ENCODE results near the gene NLRP3. TPM values are rescaled to one million over a fixed set of nuclear protein-coding genes. Genes with fewer than 3 reads are reported as not detected.
"Not testable (repeated sequence)": the region's sequence is repeated elsewhere in the genome, so short reads cannot be mapped to it uniquely, and the experiment has no call there.

Gene NLRP3
- polyA plus RNA-seq, 4 donors, result 0.79 to 2.0 (median 1.00) TPM

DNA sequence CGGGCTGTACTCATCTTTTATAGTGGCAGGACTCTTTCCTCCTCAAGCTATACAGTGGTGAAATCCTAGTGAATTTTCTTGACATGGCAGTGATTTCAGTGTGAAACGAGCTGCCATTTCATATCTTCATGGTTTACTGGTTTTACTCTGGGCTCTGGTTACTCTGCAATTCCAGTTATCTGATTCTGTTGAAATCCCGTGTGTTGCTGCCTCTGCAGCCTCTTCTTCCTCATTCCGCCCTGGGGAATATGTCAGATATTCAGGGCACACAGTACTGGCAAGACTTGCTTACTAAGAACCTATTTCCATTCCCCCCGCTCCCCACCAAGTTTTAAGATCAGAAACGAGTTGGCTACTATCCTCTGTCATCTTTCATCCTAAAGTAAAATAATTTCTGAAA, 49.8 kb downstream of the NLRP3 start:
- no peak for DNase-seq (ENCODE audit: low read depth in 4 of 4, low spot score in 2 of 4)

DNA sequence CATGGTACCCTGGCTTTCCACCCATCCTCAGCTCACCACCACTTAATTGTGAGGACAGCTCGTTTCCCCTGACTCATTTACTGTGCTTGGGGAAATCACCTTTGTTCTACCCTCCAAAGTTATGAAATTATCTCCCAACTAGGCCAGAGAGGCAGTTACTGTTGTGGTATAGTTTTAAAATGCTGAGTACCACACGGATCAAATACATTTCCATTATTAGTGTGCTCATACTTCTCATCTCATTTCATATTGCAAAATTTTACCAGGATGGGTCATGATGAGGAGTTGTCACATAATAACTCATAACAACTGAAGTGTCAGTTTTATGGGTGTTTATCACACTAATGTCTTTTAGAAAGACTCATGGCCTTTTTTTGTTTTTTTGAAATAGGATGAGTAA, 51.2 kb downstream of the NLRP3 start:
- no peak for DNase-seq (ENCODE audit: low read depth in 4 of 4, low spot score in 2 of 4)

DNA sequence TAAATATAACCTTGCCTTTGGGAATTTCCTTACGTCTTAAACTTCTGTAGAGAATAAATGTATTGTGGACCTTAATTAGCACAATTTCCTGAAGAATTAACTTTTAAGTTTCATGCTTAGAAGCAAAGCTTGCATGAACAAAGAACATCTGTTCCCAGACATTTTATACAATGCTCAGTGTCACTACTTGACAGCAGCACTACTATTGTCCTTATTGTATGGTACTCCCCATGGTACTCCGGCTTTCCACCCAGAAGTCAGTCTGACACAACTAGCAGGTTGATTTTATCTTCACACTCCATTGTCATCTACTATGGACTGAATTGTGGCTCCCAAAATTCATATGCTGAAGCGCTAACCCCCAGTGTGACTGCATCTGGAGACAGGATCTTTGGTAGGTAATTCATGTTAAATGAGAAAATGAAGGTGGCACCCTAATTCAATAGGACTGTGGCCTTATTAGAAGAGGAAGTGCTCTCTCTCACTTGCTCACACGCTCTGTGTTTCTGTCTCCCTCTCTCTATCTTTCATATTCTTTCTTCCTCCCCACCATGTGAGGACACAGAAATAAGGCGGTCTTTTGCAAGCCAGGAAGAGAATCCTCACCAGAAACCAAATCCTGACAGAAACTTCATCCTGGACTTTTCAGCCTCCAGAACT, 52.6 kb downstream of the NLRP3 start:
- DNase-seq (ENCODE audit: low read depth in 4 of 4, low spot score in 2 of 4), result no peak

DNA sequence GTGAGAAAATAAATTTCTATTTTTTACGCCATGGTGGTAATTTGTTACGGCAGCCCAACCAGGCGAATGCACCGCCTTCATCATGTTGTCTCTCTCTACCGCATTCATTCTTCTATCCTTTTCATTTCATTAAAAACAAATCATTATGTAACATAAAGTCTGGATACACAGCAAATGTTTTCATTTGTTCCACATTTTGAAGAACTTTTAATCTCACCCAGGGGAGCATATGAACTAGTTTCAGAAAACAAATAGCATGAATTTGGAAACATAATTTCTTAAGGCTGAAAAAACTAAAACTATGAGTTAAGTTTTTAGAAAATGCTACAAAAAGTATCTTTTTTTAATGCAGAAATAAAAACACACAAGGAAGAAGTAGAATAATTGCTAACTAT, 53.2 kb downstream of the NLRP3 start:
- no peak for DNase-seq (ENCODE audit: low read depth in 4 of 4, low spot score in 2 of 4)

DNA sequence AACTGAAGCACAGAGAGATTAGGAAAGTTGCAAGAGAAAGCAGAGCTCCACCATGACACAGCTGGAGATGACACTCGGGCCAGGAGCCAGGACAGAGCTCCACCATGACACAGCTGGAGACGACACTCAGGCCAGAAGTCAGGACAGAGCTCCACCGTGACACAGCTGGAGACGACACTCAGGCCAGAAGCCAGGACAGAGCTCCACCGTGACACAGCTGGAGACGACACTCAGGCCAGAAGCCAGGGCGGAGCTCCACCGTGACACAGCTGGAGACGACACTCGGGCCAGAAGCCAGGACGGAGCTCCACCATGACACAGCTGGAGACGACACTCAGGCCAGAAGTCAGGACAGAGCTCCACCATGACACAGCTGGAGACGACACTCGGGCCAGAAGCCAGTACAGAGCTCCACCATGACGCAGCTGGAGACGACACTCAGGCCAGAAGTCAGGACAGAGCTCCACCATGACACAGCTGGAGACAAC, 55.0 kb downstream of the NLRP3 start:
- not testable (repeated sequence) for DNase-seq (ENCODE audit: low read depth in 4 of 4, low spot score in 2 of 4)

DNA sequence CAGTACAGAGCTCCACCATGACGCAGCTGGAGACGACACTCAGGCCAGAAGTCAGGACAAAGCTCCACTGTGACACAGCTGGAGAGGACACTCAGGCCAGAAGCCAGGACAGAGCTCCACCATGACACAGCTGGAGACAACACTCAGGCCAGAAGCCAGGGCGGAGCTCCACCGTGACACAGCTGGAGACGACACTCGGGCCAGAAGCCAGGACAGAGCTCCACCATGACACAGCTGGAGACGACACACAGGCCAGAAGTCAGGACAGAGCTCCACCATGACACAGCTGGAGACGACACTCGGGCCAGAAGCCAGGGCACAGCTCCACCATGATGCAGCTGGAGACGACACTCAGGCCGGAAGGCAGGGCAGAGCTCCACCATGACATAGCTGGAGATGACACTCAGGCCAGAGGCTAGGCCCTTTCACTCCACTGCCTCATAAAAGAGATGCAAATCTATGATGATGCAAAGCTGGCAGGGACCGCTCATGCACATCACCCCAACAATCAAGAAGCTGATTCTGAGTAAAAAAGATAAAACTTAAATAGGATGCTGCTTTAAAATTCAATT, 55.6 kb downstream of the NLRP3 start:
- no peak for DNase-seq (ENCODE audit: low read depth in 4 of 4, low spot score in 2 of 4)

DNA sequence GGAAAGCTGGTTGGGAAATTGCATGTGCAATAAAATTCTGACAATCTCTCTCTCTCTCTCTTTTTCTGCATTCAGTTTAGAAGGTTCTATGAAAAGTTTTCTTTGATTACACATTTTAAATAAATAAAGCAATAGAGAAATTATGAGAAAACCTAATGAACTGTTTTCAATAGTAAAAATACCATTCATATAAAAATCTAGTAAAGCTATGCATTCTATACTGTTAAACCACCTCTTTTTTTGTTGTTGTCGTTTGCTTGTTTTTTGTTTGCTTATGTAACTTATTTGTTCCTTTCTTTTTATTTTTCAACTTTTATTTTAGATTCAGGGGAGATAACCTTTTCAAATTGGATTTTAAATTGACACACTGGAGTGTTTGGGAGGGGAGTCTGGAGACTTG, 56.1 kb downstream of the NLRP3 start:
- no peak for DNase-seq (ENCODE audit: low read depth in 4 of 4, low spot score in 2 of 4)

DNA sequence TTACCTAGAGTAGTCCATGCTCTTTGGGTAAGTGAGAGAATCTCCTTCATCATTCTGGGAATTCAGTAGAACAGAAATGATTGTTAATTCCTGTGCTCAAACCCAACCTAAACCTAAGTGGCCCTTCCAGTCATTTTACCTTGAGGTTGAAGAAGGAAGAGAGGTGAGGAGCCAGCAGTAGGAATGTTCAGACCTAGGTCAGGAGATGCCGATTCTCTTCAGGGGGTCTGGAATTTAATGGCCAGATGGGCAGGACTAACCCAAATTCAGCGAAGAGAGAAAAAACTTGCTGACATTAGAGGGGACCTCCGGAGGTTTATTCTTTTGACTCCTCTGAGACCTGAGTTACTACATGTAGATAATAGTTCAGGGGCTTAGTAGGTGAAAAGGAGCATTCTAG, 58.4 kb downstream of the NLRP3 start:
- DNase-seq (ENCODE audit: low read depth in 4 of 4, low spot score in 2 of 4), result no peak

DNA sequence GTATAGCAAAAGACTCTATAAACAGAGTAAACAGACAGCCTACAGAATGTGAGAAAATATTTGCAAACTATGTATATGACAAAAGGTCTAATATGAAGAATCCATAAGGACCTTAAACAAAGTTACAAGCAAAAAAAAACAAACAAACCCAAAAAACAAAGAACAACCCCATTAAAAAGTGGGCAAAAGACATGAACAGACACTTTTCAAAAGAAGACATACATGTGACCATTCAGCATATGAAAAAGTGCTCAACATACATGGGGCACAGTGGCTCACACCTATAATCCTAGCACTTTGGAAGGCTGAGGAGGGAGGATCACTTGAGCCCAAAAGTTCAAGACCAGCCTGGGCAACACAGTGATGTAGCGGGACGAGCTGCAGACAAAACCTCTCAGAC, 59.8 kb downstream of the NLRP3 start:
- no peak for DNase-seq (ENCODE audit: low read depth in 4 of 4, low spot score in 2 of 4)

DNA sequence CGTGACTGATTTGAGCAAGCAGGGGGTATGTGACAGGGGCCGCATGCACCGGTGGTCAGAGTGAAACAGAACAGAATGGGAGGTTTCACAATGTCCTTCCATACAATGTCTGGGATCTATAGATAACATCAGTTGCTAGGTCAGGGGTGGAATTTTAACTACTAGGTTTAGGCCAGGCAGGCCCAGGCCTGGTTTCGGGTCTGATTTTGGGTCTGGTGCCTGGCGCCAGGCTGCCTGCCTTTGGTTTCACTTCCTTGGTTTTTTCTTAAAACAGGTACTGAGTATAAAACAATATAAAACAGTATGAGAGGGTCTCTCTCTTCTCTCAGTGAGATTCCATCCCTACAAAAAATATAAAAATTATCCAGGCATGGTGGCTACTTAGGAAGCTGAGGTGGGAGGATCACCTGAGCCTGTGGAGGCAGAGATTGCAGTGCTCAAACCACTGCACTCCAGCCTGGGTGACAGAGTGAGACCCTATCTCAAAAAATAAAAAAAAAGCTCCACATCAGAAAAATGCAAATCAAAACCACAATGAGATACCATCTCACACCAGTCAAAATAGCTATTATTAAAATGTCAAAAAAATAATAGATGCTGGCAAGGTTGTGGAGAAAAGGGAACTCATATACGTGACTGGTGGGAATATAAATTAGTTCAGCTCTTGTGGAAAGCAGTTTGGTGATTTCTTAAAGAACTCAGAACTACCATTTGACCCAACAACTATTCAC, 60.5 kb downstream of the NLRP3 start:
- not testable (repeated sequence) for DNase-seq (ENCODE audit: low read depth in 4 of 4, low spot score in 2 of 4)

DNA sequence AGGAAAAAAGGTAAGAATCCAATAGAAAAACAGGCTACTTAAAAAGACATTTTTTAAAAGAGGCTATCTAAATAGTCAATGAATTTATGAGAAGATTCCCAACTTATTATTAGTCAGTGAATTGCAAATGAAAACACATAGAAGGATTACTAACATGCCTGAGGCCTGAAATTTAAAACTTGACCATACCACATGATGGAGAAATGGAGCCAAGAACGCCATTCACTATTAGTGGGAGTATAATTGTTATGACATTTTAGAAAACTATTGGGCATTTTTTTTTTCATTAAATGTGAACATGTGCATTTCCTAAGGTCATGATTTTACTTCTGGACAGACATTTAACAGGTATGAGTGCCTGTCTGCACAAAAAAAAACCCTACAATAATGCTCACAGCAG, 66.8 kb downstream of the NLRP3 start:
- DNase-seq (ENCODE audit: low read depth in 4 of 4, low spot score in 2 of 4), result no peak

DNA sequence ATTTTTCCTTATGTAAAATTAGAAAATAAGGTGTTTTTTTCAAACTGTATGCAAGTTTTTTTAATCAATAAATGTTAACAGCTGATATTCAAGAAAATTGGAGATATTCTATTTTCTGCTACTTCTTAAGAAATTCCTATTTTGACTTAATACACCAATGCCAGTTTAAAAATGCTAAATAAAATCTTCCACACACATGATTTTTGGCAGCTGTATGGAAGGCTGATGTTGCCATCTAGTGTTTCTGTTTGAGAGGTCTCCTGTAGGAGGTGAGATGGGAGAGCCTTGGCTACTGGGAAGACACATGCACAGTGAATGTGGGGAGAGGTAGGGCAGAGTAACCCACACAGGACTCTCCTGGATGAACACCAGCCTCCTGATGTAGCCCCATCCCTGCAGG, 71.1 kb downstream of the NLRP3 start:
- peak in 1 of 4 donors; percentile 8 for DNase-seq (ENCODE audit: low read depth in 4 of 4, low spot score in 2 of 4)

DNA sequence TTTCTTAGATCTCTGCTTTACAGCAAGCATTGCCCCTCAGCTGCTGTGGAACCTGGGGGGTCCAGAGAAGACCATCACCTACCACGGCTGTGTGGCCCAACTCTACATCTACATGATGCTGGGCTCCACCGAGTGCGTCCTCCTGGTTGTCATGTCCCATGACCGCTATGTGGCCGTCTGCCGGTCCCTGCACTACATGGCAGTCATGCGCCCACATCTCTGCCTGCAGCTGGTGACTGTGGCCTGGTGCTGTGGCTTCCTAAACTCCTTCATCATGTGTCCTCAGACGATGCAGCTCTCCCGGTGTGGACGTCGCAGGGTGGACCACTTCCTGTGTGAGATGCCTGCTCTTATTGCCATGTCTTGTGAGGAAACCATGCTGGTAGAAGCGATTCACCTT, 75.4 kb downstream of the NLRP3 start:
- no peak for DNase-seq (ENCODE audit: low read depth in 4 of 4, low spot score in 2 of 4)

DNA sequence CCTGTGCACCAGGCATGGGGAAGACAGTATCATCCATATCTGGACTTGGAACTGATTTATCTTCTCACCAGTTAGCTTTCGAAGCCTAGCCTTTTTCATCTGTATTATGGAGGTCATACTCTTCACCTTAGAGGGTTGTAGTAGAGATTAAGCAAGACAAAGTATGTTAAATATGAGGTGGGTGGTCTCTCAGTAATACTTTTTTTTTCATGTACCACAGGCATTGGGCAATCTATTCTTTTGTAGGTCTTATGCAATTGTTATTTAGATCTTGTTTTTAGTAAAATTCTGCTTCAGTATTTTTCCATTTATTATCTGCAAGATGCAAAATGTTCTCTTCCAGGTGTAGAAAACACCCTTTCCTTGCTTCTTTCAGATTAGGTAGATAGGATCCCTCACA, 77.1 kb downstream of the NLRP3 start:
- DNase-seq (ENCODE audit: low read depth in 4 of 4, low spot score in 2 of 4), result no peak

DNA sequence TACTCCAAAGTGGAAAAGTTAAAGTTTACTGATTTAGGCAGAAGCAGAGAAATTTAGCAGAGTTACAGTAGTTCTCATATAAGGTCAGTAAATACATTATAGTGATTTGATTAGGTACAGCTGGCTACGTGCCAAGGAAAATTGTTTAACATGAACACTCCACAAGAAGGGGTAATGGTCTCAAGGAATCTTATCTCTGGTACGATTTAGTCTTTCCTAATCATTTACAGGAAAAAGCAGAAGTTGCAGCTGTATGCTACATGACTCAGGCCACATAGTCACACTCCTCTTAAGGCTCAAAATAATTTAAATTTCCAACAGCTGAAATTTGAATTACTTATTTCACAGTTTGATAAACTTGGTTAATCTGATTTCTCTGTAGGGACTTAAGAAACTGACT, 78.8 kb downstream of the NLRP3 start:
- DNase-seq (ENCODE audit: low read depth in 4 of 4, low spot score in 2 of 4), result no peak

DNA sequence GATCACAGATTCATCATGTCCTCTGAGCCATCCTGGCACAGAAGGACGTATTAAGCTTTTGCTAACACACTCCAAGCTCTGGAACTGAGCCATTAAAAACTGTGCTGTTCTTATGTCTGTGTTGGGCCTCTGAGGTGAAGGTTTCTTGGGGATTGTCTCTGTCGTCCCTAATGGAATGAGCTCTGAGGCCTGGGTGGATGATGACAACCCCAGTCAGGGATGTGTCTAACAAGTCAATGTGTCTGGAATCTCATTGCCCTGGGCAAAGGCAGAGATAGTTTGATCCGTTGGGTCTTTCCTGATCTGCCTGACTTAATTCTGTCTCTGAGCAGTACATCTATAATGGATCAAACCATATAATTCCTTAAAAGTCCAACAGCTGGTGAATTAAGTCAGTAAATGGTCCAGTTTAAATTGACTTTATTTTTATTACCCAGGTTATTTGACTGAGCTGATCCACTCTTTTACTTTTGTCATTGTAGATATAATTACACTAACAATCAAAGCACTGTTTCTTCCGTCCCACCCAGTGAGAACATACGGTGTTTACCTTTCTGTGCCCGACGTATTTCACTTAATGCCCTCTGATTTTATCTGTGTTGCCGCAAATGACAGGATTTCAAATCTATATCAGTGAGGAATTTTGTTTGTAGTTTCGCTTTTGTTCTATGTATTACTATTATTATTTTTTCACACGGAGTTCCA, 80.8 kb downstream of the NLRP3 start:
- DNase-seq (ENCODE audit: low read depth in 4 of 4, low spot score in 2 of 4), result no peak

Other genes with a start within 250 kb of the NLRP3 start
- 10 to 100 TPM; 20.8 to 39.1 (median 27.5) TPM for gene ZNF124, start 244.2 kb upstream of the NLRP3 start, polyA plus RNA-seq (ENCODE audit: insufficient read length in 4 of 4)
- under 1 TPM in 2 of 4 donors, not detected in 2; 0.12 to 0.14 TPM for gene VN1R5, start 160.1 kb upstream of the NLRP3 start, polyA plus RNA-seq (ENCODE audit: insufficient read length in 4 of 4)
- 10 to 100 TPM; 33.2 to 49.8 (median 43.4) TPM for gene ZNF496, start 84.3 kb upstream of the NLRP3 start, polyA plus RNA-seq (ENCODE audit: insufficient read length in 4 of 4)
- under 1 TPM in 2 of 4 donors, not detected in 2; 0.04 to 0.08 TPM for gene OR2B11, start 41.9 kb downstream of the NLRP3 start, polyA plus RNA-seq (ENCODE audit: insufficient read length in 4 of 4)
- 1 to 10 TPM in 2 of 4 donors, under 1 TPM in 2; 0.70 to 1.3 (median 0.99) TPM for gene OR2C3, start 120.3 kb downstream of the NLRP3 start, polyA plus RNA-seq (ENCODE audit: insufficient read length in 4 of 4)
- gene GCSAML, start 133.0 kb downstream of the NLRP3 start, polyA plus RNA-seq (ENCODE audit: insufficient read length in 4 of 4), result 1 to 10 TPM in 2 of 4 donors, under 1 TPM in 2; 0.17 to 1.3 (median 0.95) TPM
- gene OR2G2, start 172.2 kb downstream of the NLRP3 start, polyA plus RNA-seq (ENCODE audit: insufficient read length in 4 of 4), result not detected
- not detected for gene OR2G3, start 189.4 kb downstream of the NLRP3 start, polyA plus RNA-seq (ENCODE audit: insufficient read length in 4 of 4)

All from left renal cortex interstitium (tissue), 4 donors.